Neural cell (in vitro differentiated cells): ENCODE results near the gene PACS2. TPM values are rescaled to one million over a fixed set of nuclear protein-coding genes. Genes with fewer than 3 reads are reported as not detected.

ENCODE experiments used
- H2AFZ ChIP-seq: fragments of 200-600, 300-800 bp; sonication (generic), shearing (Covaris generic); 2 replicates; pipeline ENCODE4 v1.6.0; 2014; ENCODE audit warnings: low read depth, mild to moderate bottlenecking, antibody characterized with exemption, low read length, moderate library complexity
- H3F3A ChIP-seq: fragments of 200-600 bp; shearing (Covaris generic); 2 replicates; pipeline ENCODE4 v1.6.1; 2016; ENCODE audit warnings: mild to moderate bottlenecking, moderate library complexity, mixed read lengths, antibody characterized with exemption, low read length; ENCODE audit not compliant: insufficient read depth, poor library complexity, severe bottlenecking
- H3K27ac ChIP-seq: fragments of 200-600, 300-800 bp; sonication (generic), shearing (Covaris generic); 2 replicates; pipeline ENCODE4 v1.5.1; 2014; ENCODE audit warnings: mild to moderate bottlenecking, low read length, moderate library complexity
- H3K27me3 ChIP-seq: fragments of 300-800, 200-600 bp; sonication (generic), shearing (Covaris generic); 2 replicates; pipeline ENCODE4 v1.6.0; 2014; ENCODE audit warnings: mild to moderate bottlenecking, low read depth, low read length, moderate library complexity; ENCODE audit not compliant: insufficient read depth
- H3K36me3 ChIP-seq: fragments of 300-800, 200-600 bp; sonication (generic), shearing (Covaris generic); 2 replicates; pipeline ENCODE4 v1.5.1; 2014; ENCODE audit warnings: mild to moderate bottlenecking, antibody characterized with exemption, low read length, moderate library complexity; ENCODE audit not compliant: insufficient read depth
- H3K4me2 ChIP-seq: fragments of 300-800, 200-600 bp; sonication (generic), shearing (Covaris generic); 2 replicates; pipeline ENCODE4 v1.6.0; 2014; ENCODE audit warnings: mild to moderate bottlenecking, low read length
- H3K4me3 ChIP-seq: fragments of 300-800, 200-600 bp; sonication (generic), shearing (Covaris generic); 2 replicates; pipeline ENCODE4 v1.5.1; 2014; ENCODE audit warnings: mild to moderate bottlenecking, low read length, moderate library complexity
- H3K79me2 ChIP-seq: fragments of 200-600 bp; shearing (Covaris generic); replicated peaks from 2 replicates; pipeline ENCODE4 v1.6.0; 2014; ENCODE audit warnings: mild to moderate bottlenecking, low read length, moderate library complexity; ENCODE audit not compliant: insufficient read depth
- H3K9ac ChIP-seq: fragments of 300-800, 200-600 bp; sonication (generic), shearing (Covaris generic); 2 replicates; pipeline ENCODE4 v1.6.1; 2016; ENCODE audit warnings: mild to moderate bottlenecking, low read length, mixed read lengths
- H3K9me2 ChIP-seq: fragments of 200-600 bp; shearing (Covaris generic); 2 replicates; pipeline ENCODE4 v1.6.1; 2016; ENCODE audit warnings: mild to moderate bottlenecking, low read length, mixed read lengths; ENCODE audit not compliant: insufficient read depth
- H3K9me3 ChIP-seq: fragments of 200-600, 300-800 bp; sonication (generic), shearing (Covaris generic); 2 replicates; pipeline ENCODE4 v1.6.1; 2016; ENCODE audit warnings: mild to moderate bottlenecking, mixed run types, low read length, moderate library complexity, mixed read lengths
- H4K20me1 ChIP-seq: fragments of 200-600 bp; shearing (Covaris generic); 2 replicates; pipeline ENCODE4 v1.6.1; 2016; ENCODE audit warnings: mild to moderate bottlenecking, mixed run types; ENCODE audit not compliant: insufficient read depth
- CTCF ChIP-seq: fragments of 450-650 bp; IDR thresholded peaks from 2 replicates; pipeline ENCODE4 v1.5.1; 2014; ENCODE audit warnings: antibody characterized with exemption, mild to moderate bottlenecking, moderate library complexity; ENCODE audit not compliant: poor library complexity, severe bottlenecking
- EP300 ChIP-seq: fragments of 450-650 bp; conservative IDR thresholded peaks from 2 replicates; pipeline ENCODE4 v1.6.1; 2014; ENCODE audit warnings: antibody characterized with exemption, mild to moderate bottlenecking, moderate library complexity; ENCODE audit not compliant: poor library complexity, severe bottlenecking
- EZH2 ChIP-seq: fragments of 200-600, 300-800 bp; shearing (Covaris generic), sonication (generic); IDR thresholded peaks from 2 replicates; pipeline ENCODE4 v1.6.1; 2014; ENCODE audit warnings: antibody characterized with exemption, low read length, borderline replicate concordance, mild to moderate bottlenecking; ENCODE audit not compliant: insufficient read depth, poor library complexity, severe bottlenecking
- MXI1 ChIP-seq: fragments of 450-650 bp; conservative IDR thresholded peaks from 2 replicates; pipeline ENCODE4 v1.6.1; 2014; ENCODE audit warnings: antibody characterized with exemption, mild to moderate bottlenecking; ENCODE audit not compliant: poor library complexity, severe bottlenecking
- POLR2AphosphoS5 ChIP-seq: IDR thresholded peaks from 2 replicates; pipeline ENCODE4 v1.6.1; 2012
- RAD21 ChIP-seq: fragments of 450-650 bp; conservative IDR thresholded peaks from 2 replicates; pipeline ENCODE4 v1.6.1; 2014; ENCODE audit warnings: antibody characterized with exemption, mild to moderate bottlenecking, moderate library complexity
- REST ChIP-seq: IDR thresholded peaks from 2 replicates; pipeline ENCODE4 v1.6.1; 2012; ENCODE audit warnings: borderline replicate concordance
- SMC3 ChIP-seq: fragments of 450-650 bp; conservative IDR thresholded peaks from 2 replicates; pipeline ENCODE4 v1.6.1; 2014; ENCODE audit warnings: antibody characterized with exemption, mild to moderate bottlenecking, moderate library complexity; ENCODE audit not compliant: poor library complexity
- TAF1 ChIP-seq: IDR thresholded peaks from 2 replicates; pipeline ENCODE4 v1.6.1; 2012; ENCODE audit warnings: low read depth
- polyA plus RNA-seq: library from polyadenylated mRNA; depleted of rRNA; stranded (reverse); fragments of >200 nt; gene quantifications from 2 replicates; pipeline ENCODE4 v1.2.3, GENCODE V29; 2014

PACS2 gene
- polyA plus RNA-seq, 1 donor from 2014 or later: 77.7 TPM

- Histone ChIP-seq H3K4me2 (no peak overlapping the region), H3K79me2 (peaks cover 57% of the 10 kb centered on the region), H3K9ac (no peak overlapping the region), H4K20me1 (peaks cover 18% of the 10 kb centered on the region), H2AFZ (no peak overlapping the region), H3F3A (no peaks in the 10 kb centered on the region), H3K4me3 (no peak overlapping the region), H3K9me3 (no peaks in the 10 kb centered on the region), H3K27ac (no peak overlapping the region), H3K36me3 (peaks cover 6% of the 10 kb centered on the region), H3K9me2 (no peaks in the 10 kb centered on the region), H3K27me3 (no peaks in the 10 kb centered on the region)
- TF ChIP-seq SMC3: no peak
- TF ChIP-seq MXI1: no peak
- no peak for TF ChIP-seq TAF1
- no peak for TF ChIP-seq EZH2
- TF ChIP-seq CTCF: no peak
- TF ChIP-seq POLR2AphosphoS5: no peak
- no peak for TF ChIP-seq RAD21
Observed at GRCh38 chr14:105324080-105324778, 9.7 kb downstream of the PACS2 start.

GRCh38 chr14:105324871-105325270 lies 10.3 kb downstream of the PACS2 start:
- peaks cover 61% of the 10 kb centered on the region for H3K79me2 ChIP-seq
- no peak for TF ChIP-seq EP300
- no peak for TF ChIP-seq RAD21
- TF ChIP-seq POLR2AphosphoS5: no peak
- TF ChIP-seq EZH2: no peak
- TF ChIP-seq MXI1: no peak
- no peak for TF ChIP-seq TAF1
- TF ChIP-seq REST: no peak
- no peak for TF ChIP-seq CTCF
- no peak for TF ChIP-seq SMC3
- no peaks in the 10 kb centered on the region for H3K9me2 ChIP-seq
- H3K36me3 ChIP-seq: peaks cover 6% of the 10 kb centered on the region
- no peak overlapping the region for H2AFZ ChIP-seq
- no peaks in the 10 kb centered on the region for H3F3A ChIP-seq
- no peak overlapping the region for H3K4me2 ChIP-seq
- no peaks in the 10 kb centered on the region for H3K27me3 ChIP-seq
- H3K9me3 ChIP-seq: no peaks in the 10 kb centered on the region
- no peak overlapping the region for H3K27ac ChIP-seq
- peaks cover 22% of the 10 kb centered on the region for H4K20me1 ChIP-seq
- H3K4me3 ChIP-seq: no peak overlapping the region
- H3K9ac ChIP-seq: no peak overlapping the region
